Natural killer cell treated with Interleukin-12 subunit alpha and Interleukin-12 subunit beta and Interleukin-15 and Interleukin-18, amount 100 ng/mL, for 72 hours (primary cell): Measurements from ENCODE around the gene CFAP92. TPM values are rescaled to one million over a fixed set of nuclear protein-coding genes. Genes with fewer than 3 reads are reported as not detected.

Source experiments
- ATAC-seq, 2 donors: fragments of 150-1000 bp; cut with Tn5 transposase in 1 of 2; sonication (Bioruptor Pico), chemical (Tn5 transposase) in 1 of 2; 2 replicates each; pipeline ENCODE4 v1.10.0; 2021
- DNase-seq: peaks from one replicate; pipeline ENCODE4 v3.0.0; 2022; ENCODE audit warnings: low spot score
- H3K27ac Mint-ChIP-seq, 2 donors: 1 replicate in 1 of 2; 2 replicates in 1 of 2; pipeline ENCODE4 v1.8.0; 2022; ENCODE audit warnings: mixed read lengths in 2 of 2, mild to moderate bottlenecking in 1 of 2, moderate library complexity in 1 of 2
- H3K27me3 Mint-ChIP-seq, 2 donors: 1 replicate in 1 of 2; 2 replicates in 1 of 2; pipeline ENCODE4 v1.8.0; 2022; ENCODE audit warnings: mixed read lengths in 2 of 2
- H3K36me3 Mint-ChIP-seq: one replicate; pipeline ENCODE4 v1.8.0; 2022; ENCODE audit warnings: mixed read lengths
- H3K4me1 Mint-ChIP-seq, 2 donors: 1 replicate in 1 of 2; 2 replicates in 1 of 2; pipeline ENCODE4 v1.8.0; 2022; ENCODE audit warnings: low read depth in 2 of 2, mixed read lengths in 2 of 2, mild to moderate bottlenecking in 1 of 2
- H3K4me3 Mint-ChIP-seq: one replicate; pipeline ENCODE4 v1.8.0; 2022; ENCODE audit warnings: mixed read lengths
- H3K9me3 Mint-ChIP-seq: 2 replicates; pipeline ENCODE4 v1.8.0; 2022; ENCODE audit warnings: mixed read lengths
- total RNA-seq, 2 donors: library from RNA; stranded (reverse); gene quantifications; one replicate each; pipeline ENCODE4 v1.2.3, GENCODE V29; 2022

CFAP92 gene
- total RNA-seq, 2 donors from 2014 or later = 0.50 TPM; not detected in 1

GRCh38 chr3:128911911-128912310, 82.0 kb downstream of the CFAP92 start:
- Mint-ChIP-seq H3K27ac (no peak overlapping the region), H3K4me1 (no peaks in the 10 kb centered on the region), H3K36me3 (no peaks in the 10 kb centered on the region), H3K27me3 (no peaks in the 10 kb centered on the region), H3K9me3 (no peaks in the 10 kb centered on the region), H3K4me3 (no peak overlapping the region)
- no peak for ATAC-seq
- no peak for DNase-seq

- Mint-ChIP-seq H3K27me3 (no peaks in the 10 kb centered on the region), H3K4me3 (no peak overlapping the region), H3K9me3 (no peaks in the 10 kb centered on the region), H3K36me3 (peaks cover 4% of the 10 kb centered on the region), H3K27ac (no peak overlapping the region), H3K4me1 (no peaks in the 10 kb centered on the region)
- ATAC-seq = no peak
- no peak for DNase-seq
Measured at GRCh38 chr3:128910006-128910405, 83.9 kb downstream of the CFAP92 start.

- no peak overlapping the region for H3K4me3 Mint-ChIP-seq
- H3K27me3 Mint-ChIP-seq = no peaks in the 10 kb centered on the region
- H3K36me3 Mint-ChIP-seq = peaks cover 7% of the 10 kb centered on the region
- H3K27ac Mint-ChIP-seq = no peak overlapping the region
- no peak for DNase-seq
- ATAC-seq = no peak
- no peaks in the 10 kb centered on the region for H3K9me3 Mint-ChIP-seq
- no peaks in the 10 kb centered on the region for H3K4me1 Mint-ChIP-seq
Measured at GRCh38 chr3:128908951-128909350, 84.9 kb downstream of the CFAP92 start.

DNA sequence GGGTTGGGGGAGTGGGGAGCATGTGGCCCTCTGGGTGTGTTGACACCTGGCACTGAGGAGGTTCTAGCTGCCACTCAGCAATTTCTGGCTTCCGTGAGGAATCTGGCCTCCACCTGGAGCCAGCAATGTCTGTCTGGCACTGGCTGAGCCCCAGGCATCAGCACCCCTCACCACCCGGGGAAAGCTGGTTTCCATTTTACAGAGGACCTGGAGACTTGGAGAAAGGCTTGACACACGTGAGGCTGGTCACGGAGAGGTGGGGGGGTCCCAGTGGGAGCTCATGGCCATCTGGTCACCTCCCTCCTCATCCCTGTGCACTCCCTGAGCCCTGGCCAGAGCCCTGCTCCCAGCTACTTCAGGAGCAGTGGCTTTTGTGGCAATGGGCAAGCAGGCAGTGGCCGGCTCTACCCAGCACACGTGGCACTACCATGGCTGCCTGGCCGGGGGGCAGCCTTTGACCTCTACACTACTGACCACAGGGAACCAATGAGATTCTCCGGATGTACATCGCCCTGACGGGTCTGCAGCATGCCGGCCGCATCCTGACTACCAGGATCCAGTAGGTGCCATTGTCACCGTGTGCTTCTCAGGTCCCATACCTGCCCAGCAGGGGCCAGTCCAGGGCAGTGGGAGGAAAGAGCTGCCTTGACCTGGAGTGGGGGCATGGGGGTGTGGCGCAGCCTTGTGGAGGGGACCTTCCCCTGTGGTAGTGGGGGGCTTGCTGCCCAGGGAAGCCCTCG, 86.0 kb downstream of the CFAP92 start:
- H3K4me1 Mint-ChIP-seq = no peaks in the 10 kb centered on the region
- H3K27me3 Mint-ChIP-seq = no peaks in the 10 kb centered on the region
- no peak for DNase-seq
- no peak overlapping the region for H3K27ac Mint-ChIP-seq
- no peaks in the 10 kb centered on the region for H3K9me3 Mint-ChIP-seq
- no peak overlapping the region for H3K4me3 Mint-ChIP-seq
- no peak for ATAC-seq
- peaks cover 8% of the 10 kb centered on the region for H3K36me3 Mint-ChIP-seq

DNA sequence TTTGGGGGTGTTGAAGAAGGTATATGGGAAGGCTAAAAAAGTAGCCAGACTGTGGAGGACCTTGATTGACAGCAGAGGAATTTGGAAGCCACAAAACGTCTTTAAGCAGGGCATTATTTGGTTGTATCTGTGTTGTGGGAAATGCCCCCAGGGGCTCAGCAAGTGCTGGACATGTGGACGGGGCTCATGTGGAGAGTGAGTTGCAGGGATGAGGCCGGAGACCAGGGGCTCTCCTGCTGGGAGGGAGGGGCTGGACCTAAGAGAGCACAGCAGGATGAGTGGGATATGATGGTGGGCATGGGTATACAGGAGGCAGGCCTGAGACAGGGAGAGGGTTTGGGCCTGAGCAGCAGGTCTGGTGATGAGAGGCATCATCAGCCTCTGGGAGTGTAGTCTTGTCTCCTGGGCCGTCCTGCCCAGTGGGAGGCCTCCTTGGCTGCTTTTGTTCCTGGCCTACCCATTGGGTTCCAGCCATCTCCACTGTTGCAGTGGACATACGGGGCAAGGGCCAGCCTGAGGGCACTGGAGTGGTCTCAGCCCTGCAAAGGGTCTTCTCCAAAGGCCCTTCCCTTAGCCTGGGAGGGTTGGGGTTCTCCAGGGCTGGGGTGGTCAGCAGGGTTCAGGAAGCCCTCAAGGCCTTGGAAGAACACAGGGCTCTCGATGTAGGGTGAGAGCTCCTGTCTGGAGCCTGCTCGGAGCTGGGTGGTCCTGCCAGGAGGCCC, 86.9 kb downstream of the CFAP92 start:
- ATAC-seq (no peak), DNase-seq (no peak)
- Mint-ChIP-seq H3K27ac (no peak overlapping the region), H3K27me3 (no peaks in the 10 kb centered on the region), H3K4me3 (no peak overlapping the region), H3K36me3 (peaks cover 8% of the 10 kb centered on the region), H3K4me1 (no peaks in the 10 kb centered on the region), H3K9me3 (no peaks in the 10 kb centered on the region)

DNA sequence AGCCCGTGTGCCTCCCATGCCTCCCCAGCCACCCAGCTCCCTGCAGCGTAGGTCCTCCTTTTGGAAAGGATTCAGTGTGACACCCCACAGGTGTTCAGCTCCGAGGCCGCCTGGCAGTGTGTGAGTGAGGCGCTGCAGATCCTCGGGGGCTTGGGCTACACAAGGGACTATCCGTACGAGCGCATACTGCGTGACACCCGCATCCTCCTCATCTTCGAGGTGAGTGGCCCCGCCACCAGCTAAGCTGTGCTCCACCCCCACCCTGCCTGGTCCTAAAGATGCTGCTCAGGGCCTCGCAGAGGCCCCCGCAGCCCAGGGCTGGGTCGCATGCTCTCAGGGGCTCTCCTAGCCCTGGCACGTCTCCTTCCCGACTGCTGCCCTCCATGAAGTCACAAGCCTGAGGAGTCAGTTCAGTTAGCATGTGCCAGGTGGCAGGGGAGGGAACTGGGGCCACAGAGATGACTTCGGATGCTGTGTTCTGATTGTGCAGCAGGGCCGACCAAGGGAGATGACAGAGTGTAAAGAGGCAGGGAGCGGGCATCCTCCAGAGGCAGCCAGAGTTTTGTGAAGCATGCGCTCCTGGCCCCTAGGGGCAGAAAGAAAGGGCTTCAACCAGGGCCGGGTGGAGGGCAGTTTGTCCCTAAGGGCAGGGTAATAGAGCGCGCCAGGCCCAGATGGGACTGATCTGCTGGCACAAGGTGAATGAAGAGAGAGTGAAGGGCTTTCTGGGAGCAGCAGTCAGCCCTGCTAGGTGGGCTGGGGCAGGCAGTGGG, 87.7 kb downstream of the CFAP92 start:
- Mint-ChIP-seq H3K27me3 (no peaks in the 10 kb centered on the region), H3K4me1 (no peaks in the 10 kb centered on the region), H3K36me3 (peaks cover 9% of the 10 kb centered on the region), H3K27ac (no peak overlapping the region), H3K4me3 (no peak overlapping the region), H3K9me3 (no peaks in the 10 kb centered on the region)
- no peak for ATAC-seq
- DNase-seq = no peak

GRCh38 chr3:128903501-128903900, 90.4 kb downstream of the CFAP92 start:
- no peak for ATAC-seq
- H3K4me3 Mint-ChIP-seq = no peak overlapping the region
- H3K27ac Mint-ChIP-seq = no peak overlapping the region
- no peaks in the 10 kb centered on the region for H3K9me3 Mint-ChIP-seq
- peaks cover 23% of the 10 kb centered on the region for H3K36me3 Mint-ChIP-seq
- no peak for DNase-seq
- no peaks in the 10 kb centered on the region for H3K4me1 Mint-ChIP-seq
- H3K27me3 Mint-ChIP-seq = no peaks in the 10 kb centered on the region

DNA sequence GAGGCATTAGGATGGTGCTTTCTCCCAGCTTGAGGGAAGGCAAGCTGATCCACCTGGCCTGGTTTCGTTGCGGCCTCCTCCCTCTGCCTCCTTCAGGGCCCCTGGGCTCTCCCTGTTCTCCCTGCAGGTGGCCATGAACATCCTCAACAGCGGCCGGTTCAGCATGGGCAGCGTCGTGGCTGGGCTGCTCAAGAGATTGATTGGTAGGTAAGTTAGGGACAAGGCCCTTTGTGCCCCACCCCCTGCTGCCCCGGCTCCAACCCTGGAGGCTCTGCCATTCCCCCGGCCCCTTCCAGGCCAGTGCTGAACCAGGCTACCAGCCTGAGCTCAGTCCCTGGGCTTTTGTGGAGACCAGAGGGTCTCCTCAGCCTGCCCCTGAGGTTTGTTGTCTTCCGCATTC, 91.5 kb downstream of the CFAP92 start:
- peaks cover 24% of the 10 kb centered on the region for H3K36me3 Mint-ChIP-seq
- DNase-seq (no peak), ATAC-seq (no peak)
- H3K4me3 Mint-ChIP-seq = no peak overlapping the region
- no peaks in the 10 kb centered on the region for H3K27me3 Mint-ChIP-seq
- no peaks in the 10 kb centered on the region for H3K4me1 Mint-ChIP-seq
- H3K9me3 Mint-ChIP-seq = no peaks in the 10 kb centered on the region
- H3K27ac Mint-ChIP-seq = no peak overlapping the region

DNA sequence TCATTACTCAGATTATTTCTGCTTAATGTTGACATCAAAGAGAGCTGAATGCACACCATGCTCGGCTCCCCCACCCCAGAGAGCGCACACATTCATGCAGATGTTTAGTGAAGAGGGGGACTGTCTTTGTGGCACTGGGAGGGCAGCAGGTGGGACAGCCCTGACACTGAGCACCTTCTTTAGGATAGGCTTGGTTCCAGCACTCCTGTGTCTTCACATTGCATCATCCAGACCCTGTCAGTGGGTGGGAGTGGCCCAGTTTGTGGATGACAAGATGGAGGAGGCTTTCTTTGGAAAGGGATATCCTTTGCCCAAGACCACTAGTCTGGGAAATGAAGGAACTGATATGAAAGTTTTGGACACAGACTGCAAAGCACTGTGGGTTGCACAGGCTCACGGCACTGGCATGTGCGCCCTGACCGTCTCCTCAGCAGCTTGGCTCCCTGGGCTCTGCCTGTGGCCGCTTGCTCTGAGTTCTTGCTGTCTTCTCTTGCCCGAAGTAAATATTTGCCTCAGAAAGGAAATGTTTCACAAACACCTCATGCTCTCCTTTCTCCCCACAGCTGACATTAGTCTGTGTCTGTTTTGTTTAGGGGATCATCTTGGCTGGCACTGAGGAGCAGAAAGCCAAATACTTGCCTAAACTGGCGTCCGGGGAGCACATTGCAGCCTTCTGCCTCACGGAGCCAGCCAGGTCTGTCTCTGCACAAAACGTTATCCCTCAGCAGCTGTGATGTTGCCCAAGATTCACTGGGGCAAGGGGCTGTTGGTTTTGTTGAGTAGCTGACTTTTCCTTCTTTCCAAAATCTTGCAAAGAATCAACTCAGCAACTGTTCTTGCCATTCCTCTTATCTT, 97.8 kb downstream of the CFAP92 start:
- ATAC-seq (no peak), DNase-seq (no peak)
- no peaks in the 10 kb centered on the region for H3K4me1 Mint-ChIP-seq
- no peak overlapping the region for H3K4me3 Mint-ChIP-seq
- H3K27me3 Mint-ChIP-seq = no peaks in the 10 kb centered on the region
- H3K36me3 Mint-ChIP-seq = peaks cover 14% of the 10 kb centered on the region
- no peaks in the 10 kb centered on the region for H3K9me3 Mint-ChIP-seq
- no peak overlapping the region for H3K27ac Mint-ChIP-seq

GRCh38 chr3:128889139-128889894, 104.6 kb downstream of the CFAP92 start:
- H3K36me3 Mint-ChIP-seq = no peaks in the 10 kb centered on the region
- DNase-seq (no peak), ATAC-seq (no peak)
- H3K9me3 Mint-ChIP-seq = no peaks in the 10 kb centered on the region
- no peak overlapping the region for H3K4me3 Mint-ChIP-seq
- no peaks in the 10 kb centered on the region for H3K4me1 Mint-ChIP-seq
- no peaks in the 10 kb centered on the region for H3K27me3 Mint-ChIP-seq
- H3K27ac Mint-ChIP-seq = no peak overlapping the region

GRCh38 chr3:128884992-128885391, 108.9 kb downstream of the CFAP92 start:
- no peak overlapping the region for H3K4me3 Mint-ChIP-seq

GRCh38 chr3:128882719-128883118, 111.2 kb downstream of the CFAP92 start:
- Mint-ChIP-seq H3K4me3 (no peak overlapping the region), H3K27ac (peak overlapping the region in 1 of 2 donors; percentile 36), H3K36me3 (peaks cover 12% of the 10 kb centered on the region), H3K4me1 (peaks cover 37 to 51% of the 10 kb centered on the region in 2 donors), H3K9me3 (no peaks in the 10 kb centered on the region), H3K27me3 (no peaks in the 10 kb centered on the region)
- DNase-seq = no peak
- no peak for ATAC-seq

More at GRCh38 chr3:128884992-128885391, 108.9 kb downstream of the CFAP92 start:
- no peaks in the 10 kb centered on the region for H3K9me3 Mint-ChIP-seq
- H3K27me3 Mint-ChIP-seq = no peaks in the 10 kb centered on the region
- peaks cover 5% of the 10 kb centered on the region for H3K36me3 Mint-ChIP-seq
- ATAC-seq (no peak), DNase-seq (no peak)
- no peak overlapping the region for H3K27ac Mint-ChIP-seq
- peaks cover 21 to 34% of the 10 kb centered on the region in 2 donors for H3K4me1 Mint-ChIP-seq

- H3K4me1 Mint-ChIP-seq = peaks cover 39 to 55% of the 10 kb centered on the region in 2 donors
- DNase-seq (no peak), ATAC-seq (no peak)
- no peaks in the 10 kb centered on the region for H3K27me3 Mint-ChIP-seq
- H3K27ac Mint-ChIP-seq = peak overlapping the region; percentile 36 to 97
- H3K9me3 Mint-ChIP-seq = no peaks in the 10 kb centered on the region
- peak overlapping the region; percentile 94 for H3K4me3 Mint-ChIP-seq
- H3K36me3 Mint-ChIP-seq = peaks cover 12% of the 10 kb centered on the region
Measured at GRCh38 chr3:128881576-128881975, 112.3 kb downstream of the CFAP92 start.
